ENCODE data around the gene TMEFF2. TPM values are rescaled to one million over a fixed set of nuclear protein-coding genes. Genes with fewer than 3 reads are reported as not detected.

The TMEFF2 gene
- total RNA-seq, 2 experiments from 2014 or later, result not detected

GRCh38 chr2:191991442-191991841 lies 203.3 kb downstream of the TMEFF2 start:
- Mint-ChIP-seq H3K9me3 (no peaks in the 10 kb centered on the region), H3K27me3 (peaks cover 7% of the 10 kb centered on the region), H3K27ac (no peak overlapping the region), H3K36me3 (no peaks in the 10 kb centered on the region), H3K4me1 (ENCODE audit: low read depth) (no peaks in the 10 kb centered on the region), H3K4me3 (no peak overlapping the region)
- DNase-seq, result no peak
- CTCF ChIA-PET, result no interaction called here
- POLR2A ChIA-PET, result no interaction called here
- intact Hi-C loops (cut with micrococcal nuclease), result no loop called here

GRCh38 chr2:191985740-191986139 lies 209.0 kb downstream of the TMEFF2 start:
- Mint-ChIP-seq H3K36me3 (no peaks in the 10 kb centered on the region), H3K4me1 (ENCODE audit: low read depth) (no peaks in the 10 kb centered on the region), H3K4me3 (no peak overlapping the region), H3K27ac (no peak overlapping the region), H3K9me3 (no peaks in the 10 kb centered on the region), H3K27me3 (peaks cover 3% of the 10 kb centered on the region)
- intact Hi-C loops (cut with micrococcal nuclease), result no loop called here
- DNase-seq, result no peak
- POLR2A ChIA-PET, result no interaction called here
- CTCF ChIA-PET, result no interaction called here

GRCh38 chr2:191983591-191983990 lies 211.1 kb downstream of the TMEFF2 start:
- Mint-ChIP-seq H3K36me3 (no peaks in the 10 kb centered on the region), H3K4me1 (ENCODE audit: low read depth) (no peaks in the 10 kb centered on the region), H3K4me3 (no peak overlapping the region), H3K27me3 (peaks cover 3% of the 10 kb centered on the region), H3K9me3 (no peaks in the 10 kb centered on the region), H3K27ac (no peak overlapping the region)
- intact Hi-C loops (cut with micrococcal nuclease), result no loop called here
- CTCF ChIA-PET, result no interaction called here
- no peak for DNase-seq
- POLR2A ChIA-PET, result no interaction called here

- no peaks in the 10 kb centered on the region for H3K9me3 Mint-ChIP-seq
- H3K4me3 Mint-ChIP-seq, result no peak overlapping the region
- no peaks in the 10 kb centered on the region for H3K36me3 Mint-ChIP-seq
- H3K4me1 Mint-ChIP-seq (ENCODE audit: low read depth), result no peaks in the 10 kb centered on the region
- intact Hi-C loops (cut with micrococcal nuclease), result no loop called here
- CTCF ChIA-PET, result no interaction called here
- no peak for DNase-seq
- POLR2A ChIA-PET, result no interaction called here
- no peak overlapping the region for H3K27ac Mint-ChIP-seq
- peaks cover 3% of the 10 kb centered on the region for H3K27me3 Mint-ChIP-seq
Observed at GRCh38 chr2:191983186-191983585, 211.5 kb downstream of the TMEFF2 start.

GRCh38 chr2:191981706-191982105 lies 213.0 kb downstream of the TMEFF2 start:
- no peaks in the 10 kb centered on the region for H3K4me1 Mint-ChIP-seq (ENCODE audit: low read depth)
- no peak for DNase-seq
- POLR2A ChIA-PET, result no interaction called here
- CTCF ChIA-PET, result no interaction called here
- intact Hi-C loops (cut with micrococcal nuclease), result no loop called here
- no peak overlapping the region for H3K4me3 Mint-ChIP-seq
- H3K36me3 Mint-ChIP-seq, result no peaks in the 10 kb centered on the region
- no peaks in the 10 kb centered on the region for H3K9me3 Mint-ChIP-seq
- H3K27me3 Mint-ChIP-seq, result peaks cover 3% of the 10 kb centered on the region
- no peak overlapping the region for H3K27ac Mint-ChIP-seq

GRCh38 chr2:191980483-191980882 lies 214.2 kb downstream of the TMEFF2 start:
- H3K36me3 Mint-ChIP-seq, result no peaks in the 10 kb centered on the region
- intact Hi-C loops (cut with micrococcal nuclease), result no loop called here

GRCh38 chr2:191979221-191979730 lies 215.5 kb downstream of the TMEFF2 start:
- ChIA-PET CTCF (no interaction called here), POLR2A (no interaction called here)
- Mint-ChIP-seq H3K27me3 (peaks cover 5% of the 10 kb centered on the region), H3K36me3 (no peaks in the 10 kb centered on the region), H3K4me1 (ENCODE audit: low read depth) (no peaks in the 10 kb centered on the region), H3K27ac (no peak overlapping the region), H3K4me3 (no peak overlapping the region), H3K9me3 (no peaks in the 10 kb centered on the region)
- no peak for DNase-seq
- intact Hi-C loops (cut with micrococcal nuclease), result no loop called here

More at GRCh38 chr2:191980483-191980882, 214.2 kb downstream of the TMEFF2 start:
- DNase-seq, result no peak
- no peaks in the 10 kb centered on the region for H3K4me1 Mint-ChIP-seq (ENCODE audit: low read depth)
- H3K27me3 Mint-ChIP-seq, result peaks cover 3% of the 10 kb centered on the region
- ChIA-PET CTCF (interaction anchor here (0.6 to 1.1 kb wide), 2 partner anchors 182 to 482 kb away, joined by 3 to 4 read pairs; no protein-coding TSS in a partner anchor), POLR2A (no interaction called here)
- H3K9me3 Mint-ChIP-seq, result no peaks in the 10 kb centered on the region
- H3K27ac Mint-ChIP-seq, result no peak overlapping the region
- no peak overlapping the region for H3K4me3 Mint-ChIP-seq

GRCh38 chr2:191977754-191978153 lies 217.0 kb downstream of the TMEFF2 start:
- Mint-ChIP-seq H3K27me3 (peaks cover 5% of the 10 kb centered on the region), H3K27ac (no peak overlapping the region), H3K9me3 (no peaks in the 10 kb centered on the region), H3K4me3 (no peak overlapping the region), H3K4me1 (ENCODE audit: low read depth) (no peaks in the 10 kb centered on the region), H3K36me3 (no peaks in the 10 kb centered on the region)
- CTCF ChIA-PET, result no interaction called here
- POLR2A ChIA-PET, result no interaction called here
- DNase-seq, result no peak
- intact Hi-C loops (cut with micrococcal nuclease), result no loop called here

GRCh38 chr2:191976436-191976835 lies 218.3 kb downstream of the TMEFF2 start:
- intact Hi-C loops (cut with micrococcal nuclease), result no loop called here
- CTCF ChIA-PET, result no interaction called here
- POLR2A ChIA-PET, result no interaction called here
- no peak for DNase-seq
- Mint-ChIP-seq H3K4me3 (no peak overlapping the region), H3K4me1 (ENCODE audit: low read depth) (no peaks in the 10 kb centered on the region), H3K36me3 (no peaks in the 10 kb centered on the region), H3K9me3 (no peaks in the 10 kb centered on the region), H3K27ac (no peak overlapping the region), H3K27me3 (peaks cover 8% of the 10 kb centered on the region)

- no peak for DNase-seq
- CTCF ChIA-PET, result no interaction called here
- Mint-ChIP-seq H3K36me3 (no peaks in the 10 kb centered on the region), H3K4me3 (no peak overlapping the region), H3K9me3 (no peaks in the 10 kb centered on the region), H3K27me3 (peaks cover 5% of the 10 kb centered on the region), H3K27ac (no peak overlapping the region), H3K4me1 (ENCODE audit: low read depth) (no peaks in the 10 kb centered on the region)
- POLR2A ChIA-PET, result no interaction called here
- intact Hi-C loops (cut with micrococcal nuclease), result no loop called here
Observed at GRCh38 chr2:191974676-191975075, 220.1 kb downstream of the TMEFF2 start.

GRCh38 chr2:191970867-191971266 lies 223.9 kb downstream of the TMEFF2 start:
- H3K4me1 Mint-ChIP-seq (ENCODE audit: low read depth), result no peaks in the 10 kb centered on the region
- no peaks in the 10 kb centered on the region for H3K36me3 Mint-ChIP-seq
- POLR2A ChIA-PET, result no interaction called here
- H3K27me3 Mint-ChIP-seq, result peaks cover 5% of the 10 kb centered on the region
- H3K4me3 Mint-ChIP-seq, result no peak overlapping the region
- CTCF ChIA-PET, result no interaction called here
- no peak for DNase-seq
- no peak overlapping the region for H3K27ac Mint-ChIP-seq
- intact Hi-C loops (cut with micrococcal nuclease), result no loop called here
- H3K9me3 Mint-ChIP-seq, result no peaks in the 10 kb centered on the region

- no peak for DNase-seq
- Mint-ChIP-seq H3K4me1 (ENCODE audit: low read depth) (no peaks in the 10 kb centered on the region), H3K27me3 (peaks cover 3% of the 10 kb centered on the region), H3K4me3 (no peak overlapping the region), H3K36me3 (no peaks in the 10 kb centered on the region), H3K9me3 (no peaks in the 10 kb centered on the region), H3K27ac (no peak overlapping the region)
- intact Hi-C loops (cut with micrococcal nuclease), result no loop called here
- POLR2A ChIA-PET, result no interaction called here
- CTCF ChIA-PET, result no interaction called here
Observed at GRCh38 chr2:191968120-191968519, 226.6 kb downstream of the TMEFF2 start.

GRCh38 chr2:191965733-191966132 lies 229.0 kb downstream of the TMEFF2 start:
- POLR2A ChIA-PET, result no interaction called here
- no peaks in the 10 kb centered on the region for H3K9me3 Mint-ChIP-seq
- intact Hi-C loops (cut with micrococcal nuclease), result no loop called here

GRCh38 chr2:191961556-191961955 lies 233.2 kb downstream of the TMEFF2 start:
- peaks cover 3% of the 10 kb centered on the region for H3K27me3 Mint-ChIP-seq
- intact Hi-C loops (cut with micrococcal nuclease), result no loop called here
- no peak overlapping the region for H3K4me3 Mint-ChIP-seq
- DNase-seq, result no peak
- ChIA-PET CTCF (interaction anchor here (0.6 kb wide), 1 partner anchor 846 kb away, joined by 3 read pairs; no protein-coding TSS in a partner anchor), POLR2A (no interaction called here)
- no peaks in the 10 kb centered on the region for H3K9me3 Mint-ChIP-seq
- no peaks in the 10 kb centered on the region for H3K36me3 Mint-ChIP-seq
- H3K27ac Mint-ChIP-seq, result no peak overlapping the region
- no peaks in the 10 kb centered on the region for H3K4me1 Mint-ChIP-seq (ENCODE audit: low read depth)

More at GRCh38 chr2:191965733-191966132, 229.0 kb downstream of the TMEFF2 start:
- Mint-ChIP-seq H3K27me3 (no peaks in the 10 kb centered on the region), H3K4me3 (no peak overlapping the region), H3K36me3 (no peaks in the 10 kb centered on the region), H3K4me1 (ENCODE audit: low read depth) (no peaks in the 10 kb centered on the region), H3K27ac (no peak overlapping the region)
- DNase-seq, result no peak
- CTCF ChIA-PET, result no interaction called here

All from activated CD4-positive, alpha-beta memory T cell treated with anti-CD3 and anti-CD28 coated beads for 36 hours (primary cell).